ENCODE data around the gene RCSD1.

DNA sequence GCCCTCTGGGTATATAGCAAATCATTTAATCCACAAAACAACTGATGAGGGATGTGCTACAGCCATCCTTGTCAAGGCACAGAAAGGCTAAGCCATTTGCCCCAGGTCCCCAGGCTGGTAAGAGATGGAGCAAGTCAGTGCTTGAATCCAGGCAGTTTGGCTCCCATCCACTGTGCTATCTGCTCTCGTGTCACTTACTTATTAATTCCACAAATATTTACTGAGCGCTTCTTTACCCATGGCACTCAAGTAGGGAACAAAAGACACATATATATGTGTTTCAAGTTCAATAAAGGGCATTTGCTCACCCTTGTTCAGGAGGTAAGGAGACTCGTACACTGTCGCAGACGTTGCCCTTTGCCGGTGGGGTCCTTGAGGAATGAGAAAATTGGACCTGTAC lies 53.2 kb downstream of the RCSD1 start:
- TF ChIP-seq, protein P1, sequence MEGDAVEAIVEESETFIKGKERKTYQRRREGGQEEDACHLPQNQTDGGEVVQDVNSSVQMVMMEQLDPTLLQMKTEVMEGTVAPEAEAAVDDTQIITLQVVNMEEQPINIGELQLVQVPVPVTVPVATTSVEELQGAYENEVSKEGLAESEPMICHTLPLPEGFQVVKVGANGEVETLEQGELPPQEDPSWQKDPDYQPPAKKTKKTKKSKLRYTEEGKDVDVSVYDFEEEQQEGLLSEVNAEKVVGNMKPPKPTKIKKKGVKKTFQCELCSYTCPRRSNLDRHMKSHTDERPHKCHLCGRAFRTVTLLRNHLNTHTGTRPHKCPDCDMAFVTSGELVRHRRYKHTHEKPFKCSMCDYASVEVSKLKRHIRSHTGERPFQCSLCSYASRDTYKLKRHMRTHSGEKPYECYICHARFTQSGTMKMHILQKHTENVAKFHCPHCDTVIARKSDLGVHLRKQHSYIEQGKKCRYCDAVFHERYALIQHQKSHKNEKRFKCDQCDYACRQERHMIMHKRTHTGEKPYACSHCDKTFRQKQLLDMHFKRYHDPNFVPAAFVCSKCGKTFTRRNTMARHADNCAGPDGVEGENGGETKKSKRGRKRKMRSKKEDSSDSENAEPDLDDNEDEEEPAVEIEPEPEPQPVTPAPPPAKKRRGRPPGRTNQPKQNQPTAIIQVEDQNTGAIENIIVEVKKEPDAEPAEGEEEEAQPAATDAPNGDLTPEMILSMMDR (IDR thresholded peaks at IDR 0.05): no peak
- TF ChIP-seq POLR2A (IDR thresholded peaks at IDR 0.05): no peak
